ENCODE measurements around the gene DISC1. TPM values are rescaled to one million over a fixed set of nuclear protein-coding genes. Genes with fewer than 3 reads are reported as not detected.
"Not testable (repeated sequence)": the region's sequence is repeated elsewhere in the genome, so short reads cannot be mapped to it uniquely, and the experiment has no call there.

DISC1 gene
- total RNA-seq, 1 experiment from 2014 or later: 8.3 TPM

- DNase-seq (ENCODE audit: low read depth): no peak
Measured at GRCh38 chr1:231634323-231635013, 7.9 kb downstream of the DISC1 start.

DNA sequence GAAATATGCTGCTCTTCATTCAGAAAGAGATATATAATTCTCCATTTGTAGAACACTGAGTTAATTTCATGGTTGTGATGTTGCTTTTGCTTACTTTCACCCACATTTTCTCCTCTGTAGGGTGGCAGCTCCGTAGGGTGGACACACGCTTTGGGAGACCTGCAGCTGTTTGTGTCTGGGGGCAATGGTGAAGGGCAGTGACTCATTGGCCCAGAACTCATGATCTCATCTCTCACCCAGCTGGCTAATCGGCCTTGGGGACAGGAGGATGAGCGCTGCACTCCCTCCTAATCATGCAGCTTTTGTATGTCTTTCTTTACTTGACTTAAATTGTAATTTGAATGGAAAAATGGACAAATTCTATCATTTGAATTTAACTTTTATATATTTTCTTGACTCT, 9.6 kb downstream of the DISC1 start:
- DNase-seq (ENCODE audit: low read depth): peak; percentile 91

DNA sequence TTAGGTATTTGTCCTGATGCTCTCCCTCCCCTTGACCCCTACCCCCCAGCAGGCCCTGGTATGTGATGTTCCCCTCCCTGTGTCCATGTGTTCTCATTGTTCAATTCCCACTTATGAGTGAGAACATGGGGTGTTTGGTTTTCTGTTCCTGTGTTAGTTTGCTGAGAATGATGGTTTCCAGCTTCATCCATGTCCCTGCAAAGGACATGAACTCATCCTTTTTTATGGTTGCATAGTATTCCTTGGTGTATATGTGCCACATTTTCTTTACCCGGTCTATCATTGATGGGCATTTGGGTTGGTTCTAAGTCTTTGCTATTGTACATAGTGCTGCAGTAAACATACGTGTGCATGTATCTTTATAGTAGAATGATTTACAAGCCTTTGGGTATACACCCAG, 10.3 kb downstream of the DISC1 start:
- not testable (repeated sequence) for DNase-seq (ENCODE audit: low read depth)

GRCh38 chr1:231638647-231639046, 12.1 kb downstream of the DISC1 start:
- DNase-seq (ENCODE audit: low read depth): peak; percentile 44

DNA sequence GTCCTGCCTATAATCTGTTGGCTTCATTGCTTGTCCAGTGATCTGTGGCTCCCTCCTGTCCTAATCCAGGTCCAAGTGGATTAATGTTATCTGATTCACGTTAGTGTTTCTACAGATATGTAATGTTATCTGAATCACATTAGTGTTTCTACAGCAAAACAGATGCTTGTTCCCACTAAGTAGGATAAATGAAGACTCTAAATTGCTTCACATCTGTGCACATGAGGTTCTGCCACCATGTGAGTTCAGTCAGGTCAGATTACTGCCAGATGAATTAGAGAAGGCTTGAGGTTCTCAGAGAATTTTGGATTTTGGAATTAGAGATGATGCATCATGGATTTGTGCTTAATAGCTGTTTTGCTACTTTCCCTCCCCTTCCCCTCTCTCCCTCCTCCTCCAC, 13.2 kb downstream of the DISC1 start:
- peak; percentile 46 for DNase-seq (ENCODE audit: low read depth)

- DNase-seq (ENCODE audit: low read depth): not testable (repeated sequence)
Measured at GRCh38 chr1:231641444-231641843, 14.9 kb downstream of the DISC1 start.

GRCh38 chr1:231642061-231642460, 15.5 kb downstream of the DISC1 start:
- DNase-seq (ENCODE audit: low read depth): not testable (repeated sequence)

DNA sequence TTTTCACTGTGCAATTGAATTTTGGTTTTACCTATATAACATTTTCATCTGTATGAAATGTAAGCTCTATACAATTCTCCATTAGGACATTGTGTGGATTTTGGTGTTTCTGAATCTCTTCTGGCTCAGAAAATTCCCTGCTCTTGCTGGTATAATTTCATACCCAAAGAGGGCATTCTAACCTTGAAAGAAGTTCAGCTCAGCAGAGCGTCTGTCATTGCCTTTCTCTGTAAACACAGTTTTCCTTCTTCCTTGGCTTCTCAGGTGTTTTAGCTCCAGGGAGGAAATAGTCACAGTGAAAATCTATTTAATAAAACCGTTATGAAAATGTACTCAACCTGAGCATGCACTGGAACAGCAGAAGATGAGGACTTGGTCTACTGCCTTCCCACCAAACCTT, 16.0 kb downstream of the DISC1 start:
- no peak for DNase-seq (ENCODE audit: low read depth)

GRCh38 chr1:231643071-231643934, 16.7 kb downstream of the DISC1 start:
- no peak for DNase-seq (ENCODE audit: low read depth)

GRCh38 chr1:231643935-231644237, 17.3 kb downstream of the DISC1 start:
- no peak for DNase-seq (ENCODE audit: low read depth)

GRCh38 chr1:231645634-231646033, 19.0 kb downstream of the DISC1 start:
- not testable (repeated sequence) for DNase-seq (ENCODE audit: low read depth)

- not testable (repeated sequence) for DNase-seq (ENCODE audit: low read depth)
Measured at GRCh38 chr1:231646165-231646564, 19.6 kb downstream of the DISC1 start.

- not testable (repeated sequence) for DNase-seq (ENCODE audit: low read depth)
Measured at GRCh38 chr1:231651621-231652260, 25.2 kb downstream of the DISC1 start.

- peak; percentile 50 for DNase-seq (ENCODE audit: low read depth)
Measured at GRCh38 chr1:231653632-231654031, 27.0 kb downstream of the DISC1 start.

DNA sequence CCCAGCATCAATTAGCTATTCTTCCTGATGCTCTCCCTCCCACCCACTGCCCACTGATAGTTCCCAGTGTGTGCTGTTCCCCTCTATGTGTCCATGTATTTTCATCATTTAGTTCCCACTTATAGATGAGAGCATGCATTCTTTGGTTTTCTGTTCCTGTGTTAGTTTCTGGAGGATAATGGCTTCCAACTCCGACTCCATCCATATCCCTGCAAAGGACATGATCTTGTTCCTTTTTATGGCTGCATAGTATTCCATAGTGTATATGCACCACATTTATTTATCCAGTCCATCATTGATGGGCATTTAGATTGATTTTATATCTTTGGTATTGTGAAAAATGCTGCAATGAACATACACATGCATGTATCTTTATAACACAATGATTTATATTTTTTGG, 30.2 kb downstream of the DISC1 start:
- DNase-seq (ENCODE audit: low read depth): no peak

DNA sequence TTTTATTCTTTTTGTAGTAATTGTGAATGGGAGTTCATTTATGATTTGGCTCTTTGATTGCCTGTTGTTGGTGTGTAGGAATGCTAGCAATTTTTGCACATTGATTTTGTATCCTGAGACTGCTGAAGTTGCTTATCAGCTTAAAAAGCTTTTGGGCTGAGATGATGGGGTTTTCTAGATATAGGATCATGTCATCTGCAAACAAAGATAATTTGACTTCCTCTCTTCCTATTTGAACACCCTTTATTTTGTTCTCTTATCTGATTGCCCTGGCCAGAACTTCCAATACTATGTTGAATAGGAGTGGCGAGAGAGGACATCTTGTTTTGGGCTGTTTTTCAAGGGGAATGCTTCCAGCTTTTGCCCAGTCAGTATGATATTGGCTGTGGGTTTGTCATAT, 31.6 kb downstream of the DISC1 start:
- not testable (repeated sequence) for DNase-seq (ENCODE audit: low read depth)

DNA sequence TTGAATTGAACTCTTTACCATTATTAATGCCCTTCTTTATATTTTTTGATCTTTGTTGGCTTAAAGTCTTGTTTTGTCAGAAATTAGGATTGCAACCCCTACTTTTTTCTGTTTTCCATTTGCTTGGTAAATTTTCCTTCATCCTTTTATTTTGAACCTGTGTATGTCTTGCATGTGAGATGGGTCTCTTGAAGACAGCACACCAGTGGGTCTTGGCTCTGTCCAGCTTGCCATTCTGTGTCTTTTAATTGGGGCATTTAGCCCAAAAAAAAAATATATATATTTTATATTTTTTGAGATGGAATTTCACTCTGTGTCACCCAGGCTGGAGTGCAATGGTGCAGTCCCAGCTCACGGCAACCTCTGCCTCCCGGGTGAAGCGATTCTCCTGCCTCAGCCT, 33.6 kb downstream of the DISC1 start:
- no peak for DNase-seq (ENCODE audit: low read depth)

GRCh38 chr1:231663211-231663792, 36.7 kb downstream of the DISC1 start:
- DNase-seq (ENCODE audit: low read depth): peak; percentile 55

DNA sequence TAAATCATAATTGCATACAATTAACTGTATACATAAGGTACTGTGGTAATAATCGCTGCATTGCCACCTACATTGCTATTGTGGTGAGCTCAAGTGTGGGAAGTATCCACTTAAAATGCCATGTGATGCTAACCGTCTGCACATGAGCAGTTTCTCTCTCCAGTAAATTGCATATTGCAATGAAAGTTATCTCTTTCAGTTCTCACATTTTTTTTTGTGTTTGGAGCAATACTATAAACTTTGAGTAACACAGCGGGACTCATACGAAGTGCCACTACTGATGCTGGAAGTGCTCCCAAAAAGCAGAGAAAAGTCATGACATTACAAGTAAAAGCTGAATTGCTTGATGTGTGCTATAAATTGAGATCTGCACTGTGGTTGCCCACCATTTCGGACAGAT, 38.5 kb downstream of the DISC1 start:
- no peak for DNase-seq (ENCODE audit: low read depth)

DNA sequence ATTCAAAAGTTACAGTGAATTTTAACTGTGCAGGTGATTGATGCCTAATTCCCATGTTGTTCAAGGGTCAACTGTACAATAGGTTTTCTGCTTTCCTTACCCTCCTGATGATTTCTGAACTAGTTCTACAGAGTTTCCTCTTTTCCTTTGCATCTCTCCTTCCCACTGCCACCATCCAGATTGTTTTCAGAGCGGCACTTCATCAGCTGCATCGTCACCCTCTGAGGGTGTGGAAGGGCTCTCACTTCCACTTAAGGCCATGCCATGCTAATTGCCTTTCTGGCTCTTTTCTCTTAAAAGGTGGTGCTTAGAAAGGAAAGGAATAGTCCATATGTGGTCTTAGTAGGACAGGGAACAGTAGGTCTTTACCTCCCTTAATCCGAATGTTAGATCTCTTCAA, 39.1 kb downstream of the DISC1 start:
- no peak for DNase-seq (ENCODE audit: low read depth)

GRCh38 chr1:231666220-231666936, 39.8 kb downstream of the DISC1 start:
- DNase-seq (ENCODE audit: low read depth): no peak

Data from LHCN-M2 (cell line).